ENCODE data around the gene ASCC1. TPM values are rescaled to one million over a fixed set of nuclear protein-coding genes. Genes with fewer than 3 reads are reported as not detected.

ASCC1 gene
- total RNA-seq, 3 donors from 2014 or later (not counting 1 experiment from before 2014, with no cell fraction given): 26.0 to 35.2 (median 29.3) TPM

DNA sequence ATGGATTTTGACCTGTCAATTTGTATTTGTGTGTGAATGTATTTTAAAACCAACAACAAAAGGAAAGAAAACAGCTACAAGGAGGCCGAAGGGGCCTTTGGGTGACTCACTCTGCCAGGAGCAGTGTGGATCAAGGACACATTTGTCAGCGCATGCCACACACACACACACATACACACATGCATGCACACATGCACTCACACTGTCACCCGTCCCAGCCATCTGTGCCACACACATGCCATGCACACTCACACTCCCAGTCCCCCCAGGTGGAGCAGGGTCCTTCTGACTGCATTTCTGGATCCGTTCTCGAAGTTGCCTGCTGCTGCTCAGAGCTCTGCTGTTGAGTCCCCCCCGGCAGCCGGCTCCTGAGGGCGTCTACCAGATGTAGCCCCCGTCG, 153.7 kb downstream of the ASCC1 start:
- DNase-seq: peak in 1 of 2 donors; percentile 46

DNA sequence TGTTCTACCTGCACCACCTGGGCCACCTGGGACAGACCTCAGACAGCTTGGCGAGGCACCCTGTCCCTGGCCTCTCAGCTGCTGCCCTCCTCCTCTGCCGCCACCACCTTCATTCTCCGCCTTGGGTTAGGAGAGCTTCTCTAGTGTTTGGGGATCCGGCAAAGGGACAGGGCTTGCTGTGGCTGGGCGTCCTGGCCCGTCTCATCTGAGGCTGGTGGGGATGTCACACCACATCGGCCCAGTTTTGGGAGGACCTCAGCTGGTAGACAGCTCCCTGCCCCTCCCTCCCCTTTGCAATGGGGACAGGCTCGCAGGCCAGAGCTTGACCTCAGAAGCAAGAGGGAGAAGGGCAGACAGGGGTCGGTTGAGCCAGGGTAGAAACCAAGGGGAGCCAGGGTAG, 154.1 kb downstream of the ASCC1 start:
- peaks cover 4 to 9% of the 10 kb centered on the region in 2 donors for H3K4me1 Mint-ChIP-seq
- peak in 1 of 3 donors; percentile 3 for ATAC-seq
- Histone ChIP-seq H3K27ac (ENCODE audit: low read length) (no peak overlapping the region), H3K4me3 (ENCODE audit: low read length) (no peak overlapping the region), H3K27me3 (ENCODE audit: control insufficient read depth, insufficient read depth, low read length) (no peaks in the 10 kb centered on the region), H3K4me1 (ENCODE audit: control insufficient read depth, insufficient read depth, low read length) (no peaks in the 10 kb centered on the region), H3K36me3 (ENCODE audit: control insufficient read depth, insufficient read depth, low read length) (peaks cover 35% of the 10 kb centered on the region), H3K9me3 (ENCODE audit: control insufficient read depth, insufficient read depth, low read length) (no peaks in the 10 kb centered on the region)
- intact Hi-C loops (cut with micrococcal nuclease): no loop called here
- DNase-seq: peak in 1 of 2 donors; percentile 33
- H3K9me3 Mint-ChIP-seq: no peaks in the 10 kb centered on the region
- TF ChIP-seq, protein P1, sequence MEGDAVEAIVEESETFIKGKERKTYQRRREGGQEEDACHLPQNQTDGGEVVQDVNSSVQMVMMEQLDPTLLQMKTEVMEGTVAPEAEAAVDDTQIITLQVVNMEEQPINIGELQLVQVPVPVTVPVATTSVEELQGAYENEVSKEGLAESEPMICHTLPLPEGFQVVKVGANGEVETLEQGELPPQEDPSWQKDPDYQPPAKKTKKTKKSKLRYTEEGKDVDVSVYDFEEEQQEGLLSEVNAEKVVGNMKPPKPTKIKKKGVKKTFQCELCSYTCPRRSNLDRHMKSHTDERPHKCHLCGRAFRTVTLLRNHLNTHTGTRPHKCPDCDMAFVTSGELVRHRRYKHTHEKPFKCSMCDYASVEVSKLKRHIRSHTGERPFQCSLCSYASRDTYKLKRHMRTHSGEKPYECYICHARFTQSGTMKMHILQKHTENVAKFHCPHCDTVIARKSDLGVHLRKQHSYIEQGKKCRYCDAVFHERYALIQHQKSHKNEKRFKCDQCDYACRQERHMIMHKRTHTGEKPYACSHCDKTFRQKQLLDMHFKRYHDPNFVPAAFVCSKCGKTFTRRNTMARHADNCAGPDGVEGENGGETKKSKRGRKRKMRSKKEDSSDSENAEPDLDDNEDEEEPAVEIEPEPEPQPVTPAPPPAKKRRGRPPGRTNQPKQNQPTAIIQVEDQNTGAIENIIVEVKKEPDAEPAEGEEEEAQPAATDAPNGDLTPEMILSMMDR (IDR thresholded peaks at IDR 0.05): no peak
- 87% methylated on average over 9 of the region's 9 CpGs for WGBS (ENCODE audit: insufficient coverage)
- no peaks in the 10 kb centered on the region for H3K36me3 Mint-ChIP-seq
- no peak overlapping the region for H3K4me3 Mint-ChIP-seq
- no peaks in the 10 kb centered on the region for H3K27me3 Mint-ChIP-seq (ENCODE audit: low read depth in 2 of 2)
- H3K27ac Mint-ChIP-seq: peak overlapping the region; percentile 34 to 86

More for the DNA sequence above, 153.7 kb downstream of the ASCC1 start:
- no peaks in the 10 kb centered on the region for H3K27me3 Mint-ChIP-seq (ENCODE audit: low read depth in 2 of 2)
- Histone ChIP-seq H3K27ac (ENCODE audit: low read length) (no peak overlapping the region), H3K36me3 (ENCODE audit: control insufficient read depth, insufficient read depth, low read length) (peaks cover 39% of the 10 kb centered on the region), H3K9me3 (ENCODE audit: control insufficient read depth, insufficient read depth, low read length) (no peaks in the 10 kb centered on the region), H3K4me1 (ENCODE audit: control insufficient read depth, insufficient read depth, low read length) (no peaks in the 10 kb centered on the region), H3K4me3 (ENCODE audit: low read length) (no peak overlapping the region), H3K27me3 (ENCODE audit: control insufficient read depth, insufficient read depth, low read length) (no peaks in the 10 kb centered on the region)
- peak overlapping the region; percentile 34 to 86 for H3K27ac Mint-ChIP-seq
- no peaks in the 10 kb centered on the region for H3K36me3 Mint-ChIP-seq
- H3K4me3 Mint-ChIP-seq: no peak overlapping the region
- no peaks in the 10 kb centered on the region for H3K9me3 Mint-ChIP-seq
- TF ChIP-seq, protein P1 (IDR thresholded peaks at IDR 0.05): no peak
- WGBS (ENCODE audit: insufficient coverage): 93% methylated on average over 10 of the region's 10 CpGs
- intact Hi-C loops (cut with micrococcal nuclease): no loop called here
- ATAC-seq: no peak
- H3K4me1 Mint-ChIP-seq: peaks cover 2 to 9% of the 10 kb centered on the region in 2 donors

DNA sequence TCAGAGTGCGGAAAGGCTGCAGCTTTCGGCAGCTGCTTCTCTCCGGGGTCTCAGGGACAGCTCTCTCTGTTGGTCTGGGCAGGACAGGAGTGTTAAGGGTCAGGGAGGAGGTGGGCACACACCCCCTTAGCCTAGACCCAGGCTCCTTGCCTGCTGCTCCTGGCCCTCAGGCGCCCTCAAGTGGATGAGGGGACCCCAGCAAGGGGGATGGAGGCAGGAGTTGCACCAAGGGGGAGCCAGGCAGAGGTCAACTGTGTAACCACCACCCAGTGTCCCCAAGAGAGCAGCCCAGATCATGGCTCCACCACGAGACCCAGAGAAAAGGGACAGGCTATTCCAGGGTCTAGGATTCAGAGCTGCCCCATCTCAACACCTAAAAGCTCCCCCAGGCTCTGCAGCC, 154.6 kb downstream of the ASCC1 start:
- Mint-ChIP-seq H3K4me1 (peaks cover 4 to 9% of the 10 kb centered on the region in 2 donors), H3K9me3 (no peaks in the 10 kb centered on the region), H3K36me3 (no peaks in the 10 kb centered on the region), H3K27me3 (ENCODE audit: low read depth in 2 of 2) (no peaks in the 10 kb centered on the region), H3K27ac (peak overlapping the region; percentile 68 to 86), H3K4me3 (no peak overlapping the region)
- Histone ChIP-seq H3K4me1 (ENCODE audit: control insufficient read depth, insufficient read depth, low read length) (no peaks in the 10 kb centered on the region), H3K4me3 (ENCODE audit: low read length) (no peak overlapping the region), H3K27me3 (ENCODE audit: control insufficient read depth, insufficient read depth, low read length) (no peaks in the 10 kb centered on the region), H3K36me3 (ENCODE audit: control insufficient read depth, insufficient read depth, low read length) (peaks cover 30% of the 10 kb centered on the region), H3K9me3 (ENCODE audit: control insufficient read depth, insufficient read depth, low read length) (no peaks in the 10 kb centered on the region), H3K27ac (ENCODE audit: low read length) (no peak overlapping the region)
- peak in 1 of 2 donors; percentile 45 for DNase-seq
- ATAC-seq: peak in 2 of 3 donors; percentile 7 to 27
- TF ChIP-seq, protein P1 (IDR thresholded peaks at IDR 0.05): no peak
- WGBS (ENCODE audit: insufficient coverage): 88% methylated on average over 5 of the region's 5 CpGs
- intact Hi-C loops (cut with micrococcal nuclease): no loop called here

Data from natural killer cell (primary cell).